ENCODE data around the gene MAIP1.
"Not testable (repeated sequence)": the region's sequence is repeated elsewhere in the genome, so short reads cannot be mapped to it uniquely, and the experiment has no call there.

The MAIP1 gene, protein sequence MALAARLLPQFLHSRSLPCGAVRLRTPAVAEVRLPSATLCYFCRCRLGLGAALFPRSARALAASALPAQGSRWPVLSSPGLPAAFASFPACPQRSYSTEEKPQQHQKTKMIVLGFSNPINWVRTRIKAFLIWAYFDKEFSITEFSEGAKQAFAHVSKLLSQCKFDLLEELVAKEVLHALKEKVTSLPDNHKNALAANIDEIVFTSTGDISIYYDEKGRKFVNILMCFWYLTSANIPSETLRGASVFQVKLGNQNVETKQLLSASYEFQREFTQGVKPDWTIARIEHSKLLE

DNA sequence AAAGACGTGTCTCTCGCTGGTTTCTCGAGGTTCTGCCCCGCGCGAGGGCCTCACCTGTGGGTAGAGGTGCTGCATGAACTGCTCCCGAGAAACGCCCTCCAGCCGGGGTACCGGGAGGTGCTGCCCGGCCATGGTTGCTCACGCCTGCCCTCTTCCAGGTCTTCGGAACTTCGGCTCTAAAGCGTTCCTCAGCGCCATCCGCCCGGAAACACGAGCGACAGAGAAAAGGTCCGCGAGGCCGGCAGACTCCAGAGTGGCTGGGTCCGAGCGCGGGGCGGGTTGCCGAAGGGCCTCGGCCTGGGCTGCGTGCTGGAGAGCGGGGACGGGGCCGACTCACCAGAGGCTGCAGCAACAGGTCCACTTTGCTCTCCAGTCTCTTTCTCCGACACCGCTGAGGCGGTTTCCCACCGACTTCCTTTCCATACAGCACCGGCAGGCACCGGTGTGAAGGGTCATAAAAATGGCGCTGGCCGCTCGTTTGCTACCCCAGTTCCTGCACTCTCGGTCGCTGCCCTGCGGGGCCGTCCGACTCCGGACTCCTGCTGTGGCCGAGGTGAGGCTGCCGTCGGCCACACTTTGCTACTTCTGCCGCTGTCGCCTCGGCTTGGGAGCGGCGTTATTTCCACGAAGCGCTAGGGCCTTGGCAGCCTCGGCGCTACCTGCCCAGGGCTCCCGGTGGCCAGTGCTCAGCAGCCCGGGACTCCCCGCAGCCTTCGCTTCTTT is at the start of gene MAIP1, which contains the start of gene TYW5:
TSS of gene MAIP1 (plus strand) at position 244 of the 723 bp plus-strand sequence. CDS start at position 461, 217 bp downstream.
TSS of gene TYW5 (minus strand) at position 153 of the 723 bp plus-strand sequence. CDS start at position 132, 21 bp downstream.
- Histone ChIP-seq H3K36me3 (ENCODE audit: insufficient read depth, low read length) (peaks cover 28% of the 10 kb centered on the region), H3K27ac (peak within 1 kb of the TSS; percentile 79), H3K9ac (ENCODE audit: insufficient read length) (peak within 1 kb of the TSS; percentile 91), H3K9me3 (ENCODE audit: low read depth, low read length) (no peaks in the 10 kb centered on the region), H3K4me3 (peak within 1 kb of the TSS; percentile 95)
- DNase-seq (ENCODE audit: low read depth, low spot score) = no peak
- peak; percentile 88 for TF ChIP-seq POLR2AphosphoS5 (IDR thresholded peaks at IDR 0.05; ENCODE audit: borderline replicate concordance, low read depth, low read length)
- TF ChIP-seq EZH2 (IDR thresholded peaks at IDR 0.05) = no peak
- TF ChIP-seq FOXP2 (optimal IDR thresholded peaks at IDR 0.05; ENCODE audit: control extremely low read depth, extremely low read length, insufficient read depth) = peak; percentile 22

DNA sequence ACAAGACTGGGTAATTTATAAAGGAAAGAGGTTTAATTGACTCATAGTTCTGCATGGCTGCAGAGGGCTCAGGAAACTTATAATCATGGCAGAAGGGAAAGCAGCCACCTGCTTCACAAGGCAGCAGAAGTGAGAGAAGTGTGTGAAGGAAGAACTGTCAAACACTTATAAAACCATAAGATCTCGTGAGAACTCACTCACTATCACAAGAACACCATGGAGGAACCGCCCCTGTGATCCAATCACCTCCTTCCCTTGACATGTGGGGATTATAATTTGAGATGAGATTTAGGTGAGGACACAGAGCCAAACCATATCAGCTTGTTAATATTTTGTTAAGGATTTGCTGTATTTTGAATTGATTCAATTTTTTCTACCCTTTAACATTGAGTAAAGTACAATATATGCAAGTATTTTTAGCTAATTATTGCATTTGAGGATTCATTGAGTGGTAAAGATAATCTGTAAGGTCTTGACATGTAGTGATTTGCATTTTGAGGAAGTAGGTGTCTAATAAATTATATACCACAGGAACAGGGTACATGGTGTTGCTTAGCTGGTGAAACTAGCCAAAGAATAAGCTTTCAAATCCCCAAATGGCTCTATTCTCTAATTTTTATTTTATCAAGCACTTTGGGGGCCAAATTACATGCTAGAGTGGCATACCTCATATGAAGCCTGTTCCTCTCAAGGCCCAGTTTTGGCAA is 48.2 kb upstream of the MAIP1 start:
- DNase-seq (ENCODE audit: low read depth, low spot score) = no peak
- H3K27ac ChIP-seq = no peak overlapping the region
- H3K9ac ChIP-seq (ENCODE audit: insufficient read length) = no peak overlapping the region
- no peak overlapping the region for H3K4me3 ChIP-seq
- no peaks in the 10 kb centered on the region for H3K36me3 ChIP-seq (ENCODE audit: insufficient read depth, low read length)
- TF ChIP-seq EZH2 (IDR thresholded peaks at IDR 0.05) = no peak
- no peak for TF ChIP-seq POLR2AphosphoS5 (IDR thresholded peaks at IDR 0.05; ENCODE audit: borderline replicate concordance, low read depth, low read length)
- no peak for TF ChIP-seq FOXP2 (optimal IDR thresholded peaks at IDR 0.05; ENCODE audit: control extremely low read depth, extremely low read length, insufficient read depth)
- H3K9me3 ChIP-seq (ENCODE audit: low read depth, low read length) = no peaks in the 10 kb centered on the region; the same call in 1 of the 2 replicates

DNA sequence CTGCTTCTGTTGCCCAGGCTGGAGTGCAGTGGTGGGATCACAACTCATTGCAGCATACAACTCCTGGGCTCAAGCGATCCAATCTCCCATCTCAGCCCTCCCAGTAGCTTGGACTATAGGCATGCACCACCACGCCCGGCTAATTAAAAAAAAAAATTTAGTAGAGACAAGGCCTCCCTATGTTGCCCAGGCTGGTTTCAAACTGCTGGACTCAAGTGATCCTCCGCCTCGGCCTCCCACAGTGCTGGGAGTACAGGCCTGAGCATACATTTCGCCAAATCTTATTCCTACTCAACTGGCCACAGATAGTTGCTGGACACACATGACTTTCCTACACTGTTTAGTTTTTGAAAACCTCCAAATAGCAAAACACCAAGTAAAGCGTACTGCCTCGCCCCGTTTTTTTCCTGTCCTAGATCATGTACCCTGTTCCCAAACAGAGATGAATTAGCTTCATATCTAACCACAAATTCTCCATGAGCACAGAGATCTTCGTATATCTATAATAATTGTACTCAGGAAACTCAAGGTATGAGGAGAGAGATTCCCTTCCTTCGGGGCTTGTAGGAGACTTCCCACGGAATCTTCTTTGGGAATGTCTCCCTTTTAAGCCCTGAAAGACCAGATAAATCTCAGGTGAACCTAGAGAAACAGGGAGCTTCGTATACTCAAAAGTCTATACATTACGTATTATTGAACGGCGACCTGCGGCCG is 44.9 kb upstream of the MAIP1 start:
- Histone ChIP-seq H3K9me3 (ENCODE audit: low read depth, low read length) (no peaks in the 10 kb centered on the region; the same call in 1 of the 2 replicates), H3K36me3 (ENCODE audit: insufficient read depth, low read length) (peaks cover 21% of the 10 kb centered on the region), H3K4me3 (peak overlapping the region; percentile 93), H3K9ac (ENCODE audit: insufficient read length) (peak overlapping the region; percentile 67), H3K27ac (peak overlapping the region; percentile 82)
- DNase-seq (ENCODE audit: low read depth, low spot score) = no peak
- TF ChIP-seq EZH2 (IDR thresholded peaks at IDR 0.05) (no peak), FOXP2 (optimal IDR thresholded peaks at IDR 0.05; ENCODE audit: control extremely low read depth, extremely low read length, insufficient read depth) (no peak), POLR2AphosphoS5 (IDR thresholded peaks at IDR 0.05; ENCODE audit: borderline replicate concordance, low read depth, low read length) (no peak)

DNA sequence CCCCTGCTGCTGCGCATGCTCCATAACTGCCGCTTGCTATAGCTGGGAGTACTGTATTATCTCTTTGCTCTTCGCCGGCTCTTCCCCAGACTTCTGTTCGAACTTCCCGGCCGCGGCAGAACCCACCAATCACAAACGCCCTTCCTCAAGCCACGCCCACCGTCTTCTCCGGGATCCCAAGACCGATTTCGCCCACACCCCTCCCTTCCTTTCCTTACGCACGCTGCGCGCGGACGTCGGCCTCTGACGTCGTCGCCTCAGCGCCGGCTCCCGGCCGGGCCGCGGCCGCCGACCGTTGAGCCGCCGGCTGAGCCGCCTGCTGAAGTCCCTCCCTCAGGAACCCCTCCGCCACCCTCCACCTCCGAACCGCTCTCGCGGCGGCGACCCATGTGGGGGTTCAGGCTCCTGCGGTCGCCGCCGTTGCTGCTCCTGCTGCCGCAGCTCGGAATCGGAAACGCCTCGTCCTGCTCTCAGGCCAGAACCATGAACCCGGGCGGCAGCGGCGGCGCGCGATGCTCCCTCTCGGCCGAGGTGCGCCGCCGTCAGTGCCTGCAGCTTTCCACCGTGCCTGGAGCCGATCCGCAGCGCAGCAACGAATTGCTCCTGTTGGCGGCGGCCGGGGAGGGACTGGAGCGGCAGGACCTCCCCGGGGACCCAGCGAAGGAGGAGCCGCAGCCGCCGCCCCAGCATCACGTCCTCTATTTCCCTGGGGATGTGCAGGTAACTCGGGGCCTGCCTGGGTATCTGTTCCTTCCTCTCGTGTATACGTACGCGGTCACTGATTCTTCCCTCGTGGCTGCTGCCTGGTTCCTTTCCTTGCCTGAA is 44.1 kb upstream of the MAIP1 start, which contains the start of gene C2orf69:
TSS of gene C2orf69 (plus strand) at position 242 of the 825 bp plus-strand sequence. CDS start at position 388, 146 bp downstream.
- peak within 1 kb of the TSS; percentile 82 for H3K27ac ChIP-seq
- H3K9me3 ChIP-seq (ENCODE audit: low read depth, low read length) = no peaks in the 10 kb centered on the region; the same call in 1 of the 2 replicates
- peaks cover 29% of the 10 kb centered on the region for H3K36me3 ChIP-seq (ENCODE audit: insufficient read depth, low read length)
- H3K9ac ChIP-seq (ENCODE audit: insufficient read length) = peak within 1 kb of the TSS; percentile 91
- no peak for TF ChIP-seq FOXP2 (optimal IDR thresholded peaks at IDR 0.05; ENCODE audit: control extremely low read depth, extremely low read length, insufficient read depth)
- TF ChIP-seq POLR2AphosphoS5 (IDR thresholded peaks at IDR 0.05; ENCODE audit: borderline replicate concordance, low read depth, low read length) = peak; percentile 90
- H3K4me3 ChIP-seq = peak within 1 kb of the TSS; percentile 93
- DNase-seq (ENCODE audit: low read depth, low spot score) = peak; percentile 96

DNA sequence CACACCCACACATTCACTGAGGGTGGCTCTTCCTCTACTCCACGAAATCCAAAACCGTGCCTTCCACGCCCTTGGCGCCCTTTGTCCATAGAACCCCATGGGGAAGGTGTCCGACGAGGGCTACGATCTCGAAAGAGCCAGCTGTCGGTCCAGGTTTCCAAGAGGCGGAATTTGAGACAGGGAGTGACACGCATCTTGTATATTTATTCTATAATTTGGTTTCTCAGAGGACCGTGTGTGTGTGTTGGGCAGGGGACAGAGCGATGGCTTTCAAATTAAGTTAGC is 43.6 kb upstream of the MAIP1 start:
- peak overlapping the region; percentile 93 for H3K4me3 ChIP-seq
- H3K27ac ChIP-seq = peak overlapping the region; percentile 81; the same call in 1 of the 2 replicates
- H3K9ac ChIP-seq (ENCODE audit: insufficient read length) = peak overlapping the region; percentile 91
- peaks cover 34% of the 10 kb centered on the region for H3K36me3 ChIP-seq (ENCODE audit: insufficient read depth, low read length)
- no peaks in the 10 kb centered on the region; the same call in 1 of the 2 replicates for H3K9me3 ChIP-seq (ENCODE audit: low read depth, low read length)
- no peak for DNase-seq (ENCODE audit: low read depth, low spot score)
- TF ChIP-seq POLR2AphosphoS5 (IDR thresholded peaks at IDR 0.05; ENCODE audit: borderline replicate concordance, low read depth, low read length) (no peak), EZH2 (IDR thresholded peaks at IDR 0.05) (no peak)

DNA sequence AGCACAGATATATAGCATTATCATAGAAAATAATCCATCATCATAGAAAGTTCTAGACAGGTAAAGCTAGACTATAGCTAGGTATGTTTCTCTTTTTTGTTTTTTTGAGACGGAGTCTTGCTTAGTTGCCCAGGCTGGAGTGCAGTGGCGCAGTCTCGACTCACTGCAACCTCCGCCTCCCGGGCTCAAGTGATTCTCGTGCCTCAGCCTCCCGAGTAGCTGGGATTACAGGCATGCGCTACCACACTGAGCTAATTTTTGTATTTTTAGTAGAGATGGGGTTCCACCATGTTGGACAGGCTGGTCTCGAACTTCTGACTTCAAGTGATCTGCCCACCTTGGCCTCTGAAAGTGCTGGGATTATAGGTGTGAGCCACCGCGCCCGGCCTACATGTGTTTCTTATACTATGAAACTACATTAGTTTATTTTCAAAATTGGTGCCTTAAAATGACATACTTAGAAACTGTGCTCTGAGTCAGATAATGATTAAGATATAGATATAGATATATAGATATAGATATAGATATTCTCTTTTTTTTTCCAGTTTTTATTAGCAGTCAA is 42.7 kb upstream of the MAIP1 start:
- H3K27ac ChIP-seq = not testable (repeated sequence)

DNA sequence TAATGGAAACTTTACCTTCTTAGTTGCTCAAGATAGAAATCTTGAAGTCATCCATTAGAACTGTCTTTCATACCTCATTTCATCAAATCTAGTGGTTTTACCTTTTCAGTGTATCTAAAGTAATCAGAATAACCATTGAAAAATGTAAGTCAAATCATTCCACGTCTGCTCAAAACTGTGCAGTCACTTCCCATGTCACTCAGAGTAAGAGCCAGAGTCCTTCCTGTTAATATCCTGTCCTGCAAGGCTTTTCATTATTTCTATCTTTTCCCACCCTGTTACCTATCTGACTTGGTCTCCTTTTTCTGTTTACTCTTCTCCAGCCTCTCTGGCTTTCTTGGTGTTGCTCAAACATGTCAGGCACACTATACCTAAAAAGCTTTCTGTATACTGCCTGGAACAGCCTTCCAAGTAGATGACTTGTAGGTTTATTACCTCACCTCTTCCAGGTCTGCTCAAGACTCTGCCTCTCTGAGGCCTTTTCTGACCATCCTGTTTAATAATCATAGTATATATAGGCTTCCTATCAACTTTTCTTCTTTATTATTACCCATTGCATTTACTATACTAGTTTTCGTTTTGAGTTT is 40.9 kb upstream of the MAIP1 start:
- H3K27ac ChIP-seq = no peak overlapping the region
- no peaks in the 10 kb centered on the region; the same call in 1 of the 2 replicates for H3K9me3 ChIP-seq (ENCODE audit: low read depth, low read length)
- peaks cover 59% of the 10 kb centered on the region for H3K36me3 ChIP-seq (ENCODE audit: insufficient read depth, low read length)
- no peak overlapping the region for H3K4me3 ChIP-seq
- H3K9ac ChIP-seq (ENCODE audit: insufficient read length) = no peak overlapping the region
- no peak for DNase-seq (ENCODE audit: low read depth, low spot score)
- TF ChIP-seq FOXP2 (optimal IDR thresholded peaks at IDR 0.05; ENCODE audit: control extremely low read depth, extremely low read length, insufficient read depth) (no peak), EZH2 (IDR thresholded peaks at IDR 0.05) (no peak), POLR2AphosphoS5 (IDR thresholded peaks at IDR 0.05; ENCODE audit: borderline replicate concordance, low read depth, low read length) (no peak)

More for the DNA sequence above, 42.7 kb upstream of the MAIP1 start:
- H3K4me3 ChIP-seq = peak overlapping the region; percentile 93
- H3K36me3 ChIP-seq (ENCODE audit: insufficient read depth, low read length) = peaks cover 42% of the 10 kb centered on the region
- not testable (repeated sequence) for DNase-seq (ENCODE audit: low read depth, low spot score); H3K9me3 ChIP-seq (ENCODE audit: low read depth, low read length)
- H3K9ac ChIP-seq (ENCODE audit: insufficient read length) = peak overlapping the region; percentile 91

All from SK-N-MC (cell line).